ENCODE data around the gene MNAT1. TPM values are rescaled to one million over a fixed set of nuclear protein-coding genes. Genes with fewer than 3 reads are reported as not detected.
"Not testable (repeated sequence)": the region's sequence is repeated elsewhere in the genome, so short reads cannot be mapped to it uniquely, and the experiment has no call there.

MNAT1 gene
- total and polyA plus RNA-seq, 2 experiments from 2014 or later, result 51.6 to 85.0 TPM

GRCh38 chr14:60723907-60724618, 10.5 kb upstream of the MNAT1 start, which contains the start of gene SIX4:
Gene SIX4 (minus strand): TSS chr14:60724351. CDS start chr14:60724074, 277 bp downstream.
- Mint-ChIP-seq H3K27me3 (ENCODE audit: insufficient read depth, low read depth, poor library complexity) (peaks cover 15% of the 10 kb centered on the region), H3K36me3 (ENCODE audit: low read depth) (peaks cover 29% of the 10 kb centered on the region), H3K27ac (peak within 1 kb of the TSS; percentile 96), H3K4me3 (peak within 1 kb of the TSS; percentile 91), H3K9me3 (0 out of 3 replicates have a peak, but pooled peaks cover 2% of the 10 kb centered on the region), H3K4me1 (peaks cover 26% of the 10 kb centered on the region)
- TF ChIP-seq STAT1 (IDR thresholded peaks at IDR 0.05; ENCODE audit: unreplicated experiment), result no peak
- TF ChIP-seq POLR2AphosphoS5 (IDR thresholded peaks at IDR 0.05; ENCODE audit: low read depth), result peak; percentile 85
- TF ChIP-seq, protein P1, sequence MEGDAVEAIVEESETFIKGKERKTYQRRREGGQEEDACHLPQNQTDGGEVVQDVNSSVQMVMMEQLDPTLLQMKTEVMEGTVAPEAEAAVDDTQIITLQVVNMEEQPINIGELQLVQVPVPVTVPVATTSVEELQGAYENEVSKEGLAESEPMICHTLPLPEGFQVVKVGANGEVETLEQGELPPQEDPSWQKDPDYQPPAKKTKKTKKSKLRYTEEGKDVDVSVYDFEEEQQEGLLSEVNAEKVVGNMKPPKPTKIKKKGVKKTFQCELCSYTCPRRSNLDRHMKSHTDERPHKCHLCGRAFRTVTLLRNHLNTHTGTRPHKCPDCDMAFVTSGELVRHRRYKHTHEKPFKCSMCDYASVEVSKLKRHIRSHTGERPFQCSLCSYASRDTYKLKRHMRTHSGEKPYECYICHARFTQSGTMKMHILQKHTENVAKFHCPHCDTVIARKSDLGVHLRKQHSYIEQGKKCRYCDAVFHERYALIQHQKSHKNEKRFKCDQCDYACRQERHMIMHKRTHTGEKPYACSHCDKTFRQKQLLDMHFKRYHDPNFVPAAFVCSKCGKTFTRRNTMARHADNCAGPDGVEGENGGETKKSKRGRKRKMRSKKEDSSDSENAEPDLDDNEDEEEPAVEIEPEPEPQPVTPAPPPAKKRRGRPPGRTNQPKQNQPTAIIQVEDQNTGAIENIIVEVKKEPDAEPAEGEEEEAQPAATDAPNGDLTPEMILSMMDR (conservative IDR thresholded peaks at IDR 0.05; ENCODE audit: low read depth in 2 of 2), result no peak
- TF ChIP-seq EZH2 (IDR thresholded peaks at IDR 0.05; ENCODE audit: low read depth, unreplicated experiment), result no peak
- 0 out of 2 replicates have a peak, but pooled peaks have one; percentile 27 for TF ChIP-seq ETS1 (IDR thresholded peaks at IDR 0.05)
- Histone ChIP-seq H3K79me2 (replicated peaks; ENCODE audit: insufficient read depth) (peaks cover 43% of the 10 kb centered on the region), H3K9me2 (ENCODE audit: insufficient read depth) (no peaks in the 10 kb centered on the region), H3F3A (replicated peaks; ENCODE audit: low read depth) (peaks cover 3% of the 10 kb centered on the region; the same call in 1 of the 2 replicates), H3K27ac (ENCODE audit: low read depth) (peak within 1 kb of the TSS; percentile 86), H2AFZ (no peak within 1 kb of the TSS), H3K4me2 (peak within 1 kb of the TSS; percentile 99), H3K36me3 (ENCODE audit: insufficient read depth) (peaks cover 13% of the 10 kb centered on the region), H3K4me1 (ENCODE audit: insufficient read depth) (peaks cover 25% of the 10 kb centered on the region), H4K20me1 (replicated peaks; ENCODE audit: insufficient read depth) (peaks cover 25% of the 10 kb centered on the region), H3K27me3 (ENCODE audit: insufficient read depth) (peaks cover 6% of the 10 kb centered on the region), H3K4me3 (peak within 1 kb of the TSS; percentile 97)
- peak; percentile 61 for ATAC-seq
- peak; percentile 94 for DNase-seq (ENCODE audit: low spot score)

DNA sequence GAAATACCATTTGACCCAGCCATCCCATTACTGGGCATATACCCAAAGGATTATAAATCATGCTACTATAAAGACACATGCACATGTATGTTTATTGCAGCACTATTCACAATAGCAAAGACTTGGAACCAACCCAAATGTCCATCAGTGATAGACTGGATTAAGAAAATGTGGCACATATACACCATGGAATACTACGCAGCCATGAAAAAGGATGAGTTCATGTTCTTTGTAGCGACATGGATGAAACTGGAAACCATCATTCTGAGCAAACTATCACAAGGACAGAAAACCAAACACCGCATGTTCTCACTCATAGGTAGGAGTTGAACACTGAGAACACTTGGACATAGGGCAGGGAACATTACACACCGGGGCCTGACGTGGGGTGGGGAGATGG, 3.3 kb upstream of the MNAT1 start:
- DNase-seq (ENCODE audit: low spot score); H3K36me3 Mint-ChIP-seq (ENCODE audit: low read depth); H3K27me3 ChIP-seq (ENCODE audit: insufficient read depth); H3K27ac ChIP-seq (ENCODE audit: low read depth); H3K4me3 ChIP-seq; ATAC-seq; H3K36me3 ChIP-seq (ENCODE audit: insufficient read depth); H3F3A ChIP-seq (replicated peaks; ENCODE audit: low read depth); H3K4me2 ChIP-seq; H3K9me3 Mint-ChIP-seq; H3K27me3 Mint-ChIP-seq (ENCODE audit: insufficient read depth, low read depth, poor library complexity); H3K9me2 ChIP-seq (ENCODE audit: insufficient read depth); H3K4me3 Mint-ChIP-seq; H3K27ac Mint-ChIP-seq; H4K20me1 ChIP-seq (replicated peaks; ENCODE audit: insufficient read depth); H2AFZ ChIP-seq: not testable (repeated sequence)
- Histone ChIP-seq H3K4me1 (ENCODE audit: insufficient read depth) (peaks cover 12% of the 10 kb centered on the region), H3K79me2 (replicated peaks; ENCODE audit: insufficient read depth) (peaks cover 16% of the 10 kb centered on the region)
- H3K4me1 Mint-ChIP-seq, result peaks cover 13% of the 10 kb centered on the region
